ENCODE results near the gene CAPZB.

CAPZB gene

DNA sequence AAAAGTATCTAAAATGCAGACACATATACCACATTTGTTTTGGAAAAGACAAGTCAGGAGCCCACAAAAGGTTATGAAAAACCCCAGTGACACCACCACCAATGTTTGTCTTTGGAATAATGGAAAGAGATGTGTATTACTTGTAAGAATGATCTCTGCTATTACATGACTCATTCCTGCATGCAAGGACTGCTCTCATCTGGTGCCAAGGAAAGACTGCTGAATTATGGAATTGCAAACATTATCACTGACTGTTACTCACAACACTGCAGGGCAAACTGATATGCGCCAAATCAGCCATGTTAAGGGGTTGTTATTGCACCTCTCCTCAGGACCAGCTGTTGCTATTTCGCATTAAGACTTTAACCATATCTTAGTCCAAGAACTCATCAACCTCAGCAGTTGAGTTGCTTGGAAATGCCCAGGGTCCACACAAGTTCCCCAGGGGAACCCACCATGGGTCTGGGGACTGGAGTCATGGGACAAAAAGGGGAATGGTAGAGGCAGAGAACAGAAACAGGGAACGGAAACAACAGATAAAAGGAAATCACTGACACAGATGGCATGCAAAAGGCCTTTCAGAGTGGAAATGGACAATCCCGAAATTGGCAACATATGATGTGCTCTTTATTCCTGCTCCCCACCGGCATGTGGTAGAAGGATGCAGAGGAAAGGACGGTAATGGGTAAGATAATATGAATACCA lies 34.4 kb downstream of the CAPZB start:
- no peak for DNase-seq (ENCODE audit: low spot score)
- TF ChIP-seq, protein P1, sequence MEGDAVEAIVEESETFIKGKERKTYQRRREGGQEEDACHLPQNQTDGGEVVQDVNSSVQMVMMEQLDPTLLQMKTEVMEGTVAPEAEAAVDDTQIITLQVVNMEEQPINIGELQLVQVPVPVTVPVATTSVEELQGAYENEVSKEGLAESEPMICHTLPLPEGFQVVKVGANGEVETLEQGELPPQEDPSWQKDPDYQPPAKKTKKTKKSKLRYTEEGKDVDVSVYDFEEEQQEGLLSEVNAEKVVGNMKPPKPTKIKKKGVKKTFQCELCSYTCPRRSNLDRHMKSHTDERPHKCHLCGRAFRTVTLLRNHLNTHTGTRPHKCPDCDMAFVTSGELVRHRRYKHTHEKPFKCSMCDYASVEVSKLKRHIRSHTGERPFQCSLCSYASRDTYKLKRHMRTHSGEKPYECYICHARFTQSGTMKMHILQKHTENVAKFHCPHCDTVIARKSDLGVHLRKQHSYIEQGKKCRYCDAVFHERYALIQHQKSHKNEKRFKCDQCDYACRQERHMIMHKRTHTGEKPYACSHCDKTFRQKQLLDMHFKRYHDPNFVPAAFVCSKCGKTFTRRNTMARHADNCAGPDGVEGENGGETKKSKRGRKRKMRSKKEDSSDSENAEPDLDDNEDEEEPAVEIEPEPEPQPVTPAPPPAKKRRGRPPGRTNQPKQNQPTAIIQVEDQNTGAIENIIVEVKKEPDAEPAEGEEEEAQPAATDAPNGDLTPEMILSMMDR (IDR thresholded peaks at IDR 0.05; ENCODE audit: extremely low read depth, insufficient read depth, missing control alignments), result no peak
- in situ Hi-C loops (cut with MboI; ENCODE audit: low pct_unique_long_range_greater_than_20kb, low sequenced_read_pairs, unreplicated experiment), result no loop called here

DNA sequence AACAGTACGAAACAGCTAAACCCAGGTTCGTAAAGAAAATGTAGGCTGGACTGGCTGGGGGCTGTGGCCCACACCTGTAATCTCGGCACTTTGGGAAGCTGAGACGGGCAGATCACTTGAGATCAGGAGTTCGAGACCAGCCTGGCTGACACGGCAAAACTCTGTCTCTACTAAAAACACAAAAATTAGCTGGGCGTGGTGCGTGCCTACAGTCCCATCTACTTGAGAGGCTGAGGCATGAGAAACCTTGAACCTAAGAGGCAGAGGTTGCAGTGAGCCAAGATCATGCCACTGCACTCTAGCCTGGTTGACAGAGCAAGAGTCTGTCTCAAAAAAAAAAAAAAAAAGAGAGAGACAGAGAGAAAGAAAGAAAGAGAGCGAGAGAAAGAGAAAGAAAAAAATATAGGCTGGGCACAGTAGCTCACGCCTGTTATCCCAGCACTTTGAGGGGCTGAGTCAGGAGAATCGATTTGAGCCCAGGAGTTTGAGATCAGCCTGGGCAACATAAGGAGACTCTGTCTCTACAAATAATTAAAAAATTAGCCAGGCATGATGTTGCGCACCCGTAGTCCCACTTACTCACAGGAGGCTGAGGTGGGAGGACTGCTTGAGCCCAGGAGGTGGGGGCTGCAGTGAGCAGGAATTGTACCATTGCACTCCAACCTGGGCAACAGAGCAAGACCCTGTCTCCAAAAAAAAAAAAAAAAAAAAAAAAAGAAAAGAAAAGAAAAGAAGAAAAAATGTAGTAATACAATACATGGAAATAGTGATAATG lies 35.7 kb downstream of the CAPZB start:
- no peak for DNase-seq (ENCODE audit: low spot score)
- in situ Hi-C loops (cut with MboI; ENCODE audit: low pct_unique_long_range_greater_than_20kb, low sequenced_read_pairs, unreplicated experiment), result no loop called here
- TF ChIP-seq, protein P1 (IDR thresholded peaks at IDR 0.05; ENCODE audit: extremely low read depth, insufficient read depth, missing control alignments), result no peak

DNA sequence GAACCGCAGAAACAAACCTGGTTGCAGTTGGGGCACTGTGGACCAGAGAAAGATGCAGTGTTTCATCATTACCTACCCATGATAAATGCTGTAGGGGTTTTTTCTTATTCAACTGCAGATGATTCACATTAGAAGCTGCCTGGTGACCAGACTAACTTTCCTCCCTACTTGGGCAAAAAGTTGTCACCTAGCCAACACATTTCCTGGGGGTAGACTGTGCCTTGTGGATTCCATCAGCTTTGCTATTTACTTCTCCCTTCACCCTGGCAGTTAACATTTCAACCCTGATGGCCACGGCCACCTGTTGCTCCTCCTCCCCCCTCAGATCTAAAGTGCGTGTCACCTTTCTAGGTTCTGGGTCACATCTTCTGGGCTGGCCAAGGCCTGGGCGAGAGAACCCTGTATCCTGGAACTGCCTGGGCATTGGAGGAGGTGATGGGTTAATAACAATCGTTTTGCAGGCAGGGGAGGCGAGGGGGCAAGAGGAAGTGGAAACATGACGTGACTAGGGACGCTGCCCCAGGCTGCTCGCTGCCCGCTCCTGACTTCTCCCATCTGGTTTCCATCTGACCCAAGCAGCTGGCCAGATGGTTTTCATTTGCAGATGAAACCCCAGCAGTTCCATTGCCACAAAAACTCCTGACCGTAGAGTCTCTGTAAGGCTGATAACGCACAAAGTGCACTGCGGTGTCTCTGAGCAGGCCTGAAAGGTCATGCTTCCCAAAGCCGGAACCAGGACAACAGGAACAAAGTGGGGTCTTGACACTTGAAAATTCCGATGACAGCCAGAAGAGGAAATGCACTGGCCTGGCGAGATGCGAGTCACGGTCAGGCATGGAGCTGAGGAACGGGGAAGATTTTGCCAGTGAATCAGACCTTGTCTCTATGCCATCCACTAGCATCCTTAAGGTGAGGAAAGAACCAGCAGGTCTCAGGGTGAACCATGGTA lies 36.6 kb downstream of the CAPZB start:
- no peak for DNase-seq (ENCODE audit: low spot score)
- in situ Hi-C loops (cut with MboI; ENCODE audit: low pct_unique_long_range_greater_than_20kb, low sequenced_read_pairs, unreplicated experiment), result no loop called here
- TF ChIP-seq, protein P1 (IDR thresholded peaks at IDR 0.05; ENCODE audit: extremely low read depth, insufficient read depth, missing control alignments), result no peak

DNA sequence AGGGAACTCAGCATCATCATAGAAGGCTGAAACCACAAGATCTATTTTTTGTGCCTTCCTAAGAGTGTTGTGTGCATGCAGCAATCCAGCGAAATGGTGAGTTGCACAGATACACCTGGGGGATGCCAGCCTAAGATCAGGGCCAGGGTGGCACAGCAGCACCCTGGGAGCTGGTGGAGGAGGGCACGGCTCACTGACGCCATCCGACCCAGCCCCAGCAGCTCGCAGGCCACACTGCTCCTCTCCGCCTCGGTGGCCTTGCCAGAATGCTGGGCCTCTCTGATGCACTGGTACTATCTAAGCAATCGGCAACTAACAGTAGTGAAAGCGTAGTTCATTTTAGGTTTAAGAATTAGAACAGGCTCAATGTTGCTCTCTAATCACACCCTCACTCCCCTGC lies 37.8 kb downstream of the CAPZB start:
- no peak for DNase-seq (ENCODE audit: low spot score)
- TF ChIP-seq, protein P1 (IDR thresholded peaks at IDR 0.05; ENCODE audit: extremely low read depth, insufficient read depth, missing control alignments), result no peak
- in situ Hi-C loops (cut with MboI; ENCODE audit: low pct_unique_long_range_greater_than_20kb, low sequenced_read_pairs, unreplicated experiment), result no loop called here

DNA sequence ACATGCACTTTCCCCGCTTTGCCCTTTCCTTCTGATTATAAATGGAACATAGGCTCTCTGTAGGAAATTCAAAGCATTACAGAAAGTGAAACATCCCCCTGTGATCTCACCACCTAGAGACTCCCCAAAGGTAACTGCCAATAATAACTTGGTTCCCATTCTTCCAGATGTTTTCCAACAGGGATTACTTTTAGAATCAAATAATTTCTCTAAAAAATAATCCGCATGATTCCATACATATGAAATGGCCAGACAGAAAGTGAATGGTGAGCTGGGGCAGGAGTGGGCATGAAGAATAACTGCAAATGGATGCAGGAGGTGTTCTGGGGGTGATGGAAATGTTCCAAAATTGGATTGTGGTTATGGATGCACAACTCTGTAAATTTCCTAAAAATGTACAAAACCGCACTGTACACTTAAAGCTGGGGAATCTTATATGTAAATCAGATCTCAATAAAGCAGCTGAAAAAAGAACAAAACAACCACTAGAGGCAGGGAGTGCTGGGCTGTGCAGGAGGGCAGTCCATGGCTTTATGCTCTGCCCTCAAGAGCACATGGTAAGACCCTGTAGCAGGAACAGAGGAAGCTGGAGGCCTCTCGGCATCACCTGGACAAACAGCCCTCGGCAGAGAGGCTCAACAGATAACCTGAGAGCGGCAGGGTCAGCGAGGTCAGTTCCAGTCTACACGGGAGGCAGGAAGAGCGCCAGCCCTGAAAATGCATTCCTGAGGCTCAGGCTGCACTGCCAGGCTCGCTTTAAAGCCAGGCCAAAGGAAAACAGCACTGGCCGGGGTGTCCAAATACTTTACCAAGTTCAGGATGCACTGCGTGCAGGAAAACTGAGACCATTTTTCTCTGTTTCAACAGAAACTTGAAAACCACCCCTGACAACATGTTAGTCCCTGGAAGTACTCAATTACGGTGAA lies 39.7 kb downstream of the CAPZB start:
- no peak for DNase-seq (ENCODE audit: low spot score)
- TF ChIP-seq, protein P1 (IDR thresholded peaks at IDR 0.05; ENCODE audit: extremely low read depth, insufficient read depth, missing control alignments), result peak; percentile 16
- in situ Hi-C loops (cut with MboI; ENCODE audit: low pct_unique_long_range_greater_than_20kb, low sequenced_read_pairs, unreplicated experiment), result no loop called here

All from GM13977 (cell line).